ENCODE data around the gene CREM. TPM values are rescaled to one million over a fixed set of nuclear protein-coding genes. Genes with fewer than 3 reads are reported as not detected.
"Not testable (repeated sequence)": the region's sequence is repeated elsewhere in the genome, so short reads cannot be mapped to it uniquely, and the experiment has no call there.

CREM gene
- total RNA-seq: 26.9 and 32.3 TPM in 2 replicates

DNA sequence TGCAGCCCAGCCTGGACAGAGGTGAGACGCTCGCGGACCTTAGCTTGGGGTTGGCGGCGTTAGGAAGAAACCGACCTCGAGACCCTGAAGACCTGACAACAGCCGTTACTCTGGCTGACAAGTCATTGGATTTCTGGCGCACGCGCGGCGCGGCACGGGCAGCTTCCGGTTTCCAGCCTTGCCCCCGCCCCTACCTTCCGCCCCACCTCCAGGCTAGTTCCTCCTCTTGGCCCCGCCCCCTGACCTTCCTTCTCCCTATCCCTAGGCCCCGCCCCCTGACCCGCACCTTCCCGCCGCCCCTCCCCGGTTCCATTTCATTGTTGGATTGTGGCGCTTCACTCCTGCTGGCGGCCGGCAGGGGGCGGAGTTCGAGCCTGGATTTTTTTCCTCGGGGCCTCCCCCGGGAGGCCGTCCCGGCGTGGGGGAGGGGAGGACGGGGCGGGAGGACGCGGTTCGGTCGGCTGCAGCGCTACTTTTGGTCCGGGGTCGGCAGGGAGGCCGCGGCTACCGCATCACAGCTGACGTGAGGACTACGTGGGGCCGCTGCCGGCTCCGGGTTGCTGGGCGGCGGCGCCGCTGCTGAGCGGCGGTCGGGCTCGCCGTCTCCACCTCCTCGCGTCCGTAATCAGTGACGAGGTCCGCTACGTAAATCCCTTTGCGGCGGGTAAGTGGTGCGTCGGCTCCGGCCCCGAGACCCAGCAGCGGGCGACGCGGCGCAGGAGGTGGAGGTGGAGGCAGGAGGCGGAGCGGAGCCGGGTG is at the start of gene CREM:
TSS of gene CREM (plus strand) at position 317 of the 759 bp plus-strand sequence. CDS start 10,990 bp downstream, outside the sequence.
- DNase-seq (ENCODE audit: low read depth): peak; percentile 48
- peak; percentile 75 for TF ChIP-seq CTCF (conservative IDR thresholded peaks at IDR 0.05; ENCODE audit: low read depth, low read length)
- peak within 1 kb of the TSS; percentile 64 for H3K4me3 ChIP-seq (ENCODE audit: low read depth, low read length)

GRCh38 chr10:35079265-35079664 is 47.4 kb upstream of the CREM start:
- TF ChIP-seq CTCF (conservative IDR thresholded peaks at IDR 0.05; ENCODE audit: low read depth, low read length): no peak
- DNase-seq (ENCODE audit: low read depth): no peak
- no peak overlapping the region for H3K4me3 ChIP-seq (ENCODE audit: low read depth, low read length)

DNA sequence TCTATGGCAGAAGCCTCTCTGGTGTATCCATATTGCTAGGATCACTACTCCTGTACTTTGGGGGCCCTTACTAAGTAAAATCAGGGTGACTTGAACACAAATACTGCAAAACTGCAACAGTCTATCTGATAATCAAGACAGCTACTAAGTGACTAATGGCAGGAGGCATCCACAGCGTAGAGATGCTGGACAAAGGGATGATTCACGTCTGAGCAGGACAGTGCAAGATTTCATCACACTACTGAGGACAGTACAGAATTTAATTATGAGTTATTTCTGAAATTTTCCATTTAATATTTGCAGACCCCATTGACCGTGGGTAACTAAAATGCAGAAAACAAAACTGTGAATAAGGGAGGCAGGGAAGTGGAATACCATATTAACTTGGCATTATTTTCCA is 46.9 kb upstream of the CREM start:
- peak; percentile 49 for DNase-seq (ENCODE audit: low read depth)
- H3K4me3 ChIP-seq (ENCODE audit: low read depth, low read length): no peak overlapping the region
- TF ChIP-seq CTCF (conservative IDR thresholded peaks at IDR 0.05; ENCODE audit: low read depth, low read length): no peak

DNA sequence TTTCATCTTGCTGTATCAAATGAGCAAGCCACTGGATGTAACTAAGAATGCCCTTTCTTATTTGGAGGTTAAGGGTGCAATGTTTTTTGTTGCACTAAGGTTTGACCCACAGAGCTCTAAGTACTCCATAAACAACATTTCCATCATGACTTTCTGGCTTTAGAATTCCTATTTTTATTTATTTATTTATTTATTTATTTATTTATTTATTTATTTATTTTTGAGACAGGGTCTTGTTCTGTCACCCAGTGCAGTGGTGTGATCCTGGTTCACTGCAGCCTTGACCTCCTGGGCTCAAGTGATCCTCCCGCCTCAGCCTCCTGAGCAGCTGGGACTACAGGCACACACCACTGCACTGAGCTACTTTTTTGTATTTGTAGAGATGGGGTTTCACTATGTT is 46.4 kb upstream of the CREM start:
- not testable (repeated sequence) for H3K4me3 ChIP-seq (ENCODE audit: low read depth, low read length); DNase-seq (ENCODE audit: low read depth)

GRCh38 chr10:35083242-35083641 is 43.4 kb upstream of the CREM start:
- no peak for TF ChIP-seq CTCF (conservative IDR thresholded peaks at IDR 0.05; ENCODE audit: low read depth, low read length)
- no peak for DNase-seq (ENCODE audit: low read depth)
- H3K4me3 ChIP-seq (ENCODE audit: low read depth, low read length): no peak overlapping the region

DNA sequence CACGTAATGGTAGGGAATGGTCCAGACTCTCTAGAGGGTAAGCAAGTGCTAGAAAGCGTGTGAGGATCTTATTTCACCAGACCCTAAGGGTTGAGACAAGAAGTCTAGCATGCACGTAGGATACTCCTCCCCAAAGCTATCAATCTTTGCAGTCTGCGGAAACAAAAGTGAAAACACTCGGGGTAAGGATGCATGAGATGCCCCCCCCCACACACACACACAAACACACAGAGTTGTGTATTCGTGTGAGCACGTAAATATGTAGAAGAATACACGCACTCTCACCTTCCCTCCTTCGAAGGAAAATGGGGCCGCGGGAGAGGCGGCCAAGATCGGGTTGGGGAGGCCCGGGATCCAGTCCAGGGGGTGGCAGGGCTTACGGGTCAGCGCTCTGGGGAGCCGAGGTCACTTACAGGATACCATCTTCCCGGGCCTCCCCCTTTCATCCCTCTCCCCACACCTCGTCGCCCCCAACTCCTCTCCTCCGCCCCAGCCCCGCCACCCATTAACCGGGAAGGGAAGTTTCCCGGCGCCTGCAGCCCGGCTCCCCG is 37.0 kb upstream of the CREM start:
- TF ChIP-seq CTCF (conservative IDR thresholded peaks at IDR 0.05; ENCODE audit: low read depth, low read length): no peak
- DNase-seq (ENCODE audit: low read depth): no peak
- H3K4me3 ChIP-seq (ENCODE audit: low read depth, low read length): peak overlapping the region; percentile 82

- no peak for TF ChIP-seq CTCF (conservative IDR thresholded peaks at IDR 0.05; ENCODE audit: low read depth, low read length)
- DNase-seq (ENCODE audit: low read depth): peak; percentile 80
- peak within 1 kb of the TSS; percentile 82 for H3K4me3 ChIP-seq (ENCODE audit: low read depth, low read length)
Measured at GRCh38 chr10:35090162-35090954, 36.3 kb upstream of the CREM start, which contains the start of gene CUL2. CUL2 (minus strand) TSS chr10:35090341; CDS start chr10:35071317, 19,024 bp downstream.

Measured in epithelial cell of proximal tubule (primary cell).